Measurements from ENCODE around the gene UVRAG. TPM values are rescaled to one million over a fixed set of nuclear protein-coding genes. Genes with fewer than 3 reads are reported as not detected.
"Not testable (repeated sequence)": the region's sequence is repeated elsewhere in the genome, so short reads cannot be mapped to it uniquely, and the experiment has no call there.

Gene UVRAG
- total RNA-seq, 1 donor: 28.2 TPM

DNA sequence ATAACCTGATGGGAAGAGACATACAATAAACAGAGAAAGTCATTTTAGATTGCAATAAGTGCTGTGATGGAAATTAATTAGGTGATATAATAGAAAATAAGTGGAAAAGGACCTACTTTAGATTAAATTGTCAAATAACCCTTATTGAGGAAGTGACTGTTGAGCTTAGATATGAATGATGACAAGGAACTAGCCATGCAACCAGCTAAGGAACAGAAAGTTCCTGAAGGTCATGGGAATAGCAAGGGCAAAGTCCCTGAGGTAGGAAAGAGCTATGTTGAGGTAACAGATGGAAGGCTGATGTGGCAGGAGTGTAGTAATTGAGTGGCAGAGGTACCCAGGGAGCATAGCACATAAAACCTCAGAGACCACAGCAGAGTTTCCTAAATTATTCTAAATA, 256.1 kb downstream of the UVRAG start:
- no peak for DNase-seq (ENCODE audit: insufficient read length, low spot score, missing footprints)
- no peak overlapping the region for H2AFZ ChIP-seq (ENCODE audit: low read length)
- no peak overlapping the region for H3K4me3 ChIP-seq (ENCODE audit: insufficient read depth, low read length)
- no peaks in the 10 kb centered on the region for H3K9me3 ChIP-seq (ENCODE audit: low read depth, low read length)
- peaks cover 29% of the 10 kb centered on the region for H3K4me1 ChIP-seq (ENCODE audit: insufficient read depth, low read length)
- no peaks in the 10 kb centered on the region for H4K20me1 ChIP-seq (ENCODE audit: insufficient read depth, low read length)
- H3K27ac ChIP-seq (ENCODE audit: low read depth, low read length): no peak overlapping the region
- H3K36me3 ChIP-seq (ENCODE audit: insufficient read depth, low read length): no peaks in the 10 kb centered on the region
- no peaks in the 10 kb centered on the region for H3K79me2 ChIP-seq (ENCODE audit: insufficient read depth, low read length)
- TF ChIP-seq, protein P1, sequence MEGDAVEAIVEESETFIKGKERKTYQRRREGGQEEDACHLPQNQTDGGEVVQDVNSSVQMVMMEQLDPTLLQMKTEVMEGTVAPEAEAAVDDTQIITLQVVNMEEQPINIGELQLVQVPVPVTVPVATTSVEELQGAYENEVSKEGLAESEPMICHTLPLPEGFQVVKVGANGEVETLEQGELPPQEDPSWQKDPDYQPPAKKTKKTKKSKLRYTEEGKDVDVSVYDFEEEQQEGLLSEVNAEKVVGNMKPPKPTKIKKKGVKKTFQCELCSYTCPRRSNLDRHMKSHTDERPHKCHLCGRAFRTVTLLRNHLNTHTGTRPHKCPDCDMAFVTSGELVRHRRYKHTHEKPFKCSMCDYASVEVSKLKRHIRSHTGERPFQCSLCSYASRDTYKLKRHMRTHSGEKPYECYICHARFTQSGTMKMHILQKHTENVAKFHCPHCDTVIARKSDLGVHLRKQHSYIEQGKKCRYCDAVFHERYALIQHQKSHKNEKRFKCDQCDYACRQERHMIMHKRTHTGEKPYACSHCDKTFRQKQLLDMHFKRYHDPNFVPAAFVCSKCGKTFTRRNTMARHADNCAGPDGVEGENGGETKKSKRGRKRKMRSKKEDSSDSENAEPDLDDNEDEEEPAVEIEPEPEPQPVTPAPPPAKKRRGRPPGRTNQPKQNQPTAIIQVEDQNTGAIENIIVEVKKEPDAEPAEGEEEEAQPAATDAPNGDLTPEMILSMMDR (IDR thresholded peaks at IDR 0.05; ENCODE audit: extremely low read depth, low read depth, low read length): no peak
- no peaks in the 10 kb centered on the region for H3K27me3 ChIP-seq (ENCODE audit: insufficient read depth, low read length)
- H3K4me2 ChIP-seq (ENCODE audit: insufficient read depth, low read length): no peak overlapping the region

DNA sequence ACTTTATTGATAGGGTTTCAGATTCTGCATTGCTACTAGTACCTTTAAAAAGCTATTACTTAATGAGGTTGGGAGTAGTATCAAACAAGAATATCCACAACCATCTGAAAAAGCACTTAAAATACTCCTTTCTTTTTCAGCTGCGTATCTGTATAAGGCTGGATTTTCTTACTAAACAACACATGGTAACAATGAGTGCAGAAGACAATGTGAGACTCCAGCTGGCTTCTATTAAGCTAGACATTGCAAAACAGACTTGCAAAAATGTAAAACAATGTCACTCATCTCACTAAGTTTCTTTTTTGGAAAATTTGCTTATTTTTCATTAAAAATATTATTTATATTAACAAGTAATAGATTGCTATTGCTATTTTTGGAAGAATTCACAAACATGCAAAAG, 258.7 kb downstream of the UVRAG start:
- H3K79me2 ChIP-seq (ENCODE audit: insufficient read depth, low read length): no peaks in the 10 kb centered on the region
- H3K4me3 ChIP-seq (ENCODE audit: insufficient read depth, low read length): no peak overlapping the region
- H3K27me3 ChIP-seq (ENCODE audit: insufficient read depth, low read length): no peaks in the 10 kb centered on the region
- no peaks in the 10 kb centered on the region for H3K36me3 ChIP-seq (ENCODE audit: insufficient read depth, low read length)
- peak overlapping the region; percentile 63 for H3K4me2 ChIP-seq (ENCODE audit: insufficient read depth, low read length)
- TF ChIP-seq, protein P1 (IDR thresholded peaks at IDR 0.05; ENCODE audit: extremely low read depth, low read depth, low read length): no peak
- no peak overlapping the region for H3K27ac ChIP-seq (ENCODE audit: low read depth, low read length)
- H2AFZ ChIP-seq (ENCODE audit: low read length): no peak overlapping the region
- H3K9me3 ChIP-seq (ENCODE audit: low read depth, low read length): no peaks in the 10 kb centered on the region
- DNase-seq (ENCODE audit: insufficient read length, low spot score, missing footprints): peak; percentile 5
- peaks cover 36% of the 10 kb centered on the region for H3K4me1 ChIP-seq (ENCODE audit: insufficient read depth, low read length)
- no peaks in the 10 kb centered on the region for H4K20me1 ChIP-seq (ENCODE audit: insufficient read depth, low read length)

DNA sequence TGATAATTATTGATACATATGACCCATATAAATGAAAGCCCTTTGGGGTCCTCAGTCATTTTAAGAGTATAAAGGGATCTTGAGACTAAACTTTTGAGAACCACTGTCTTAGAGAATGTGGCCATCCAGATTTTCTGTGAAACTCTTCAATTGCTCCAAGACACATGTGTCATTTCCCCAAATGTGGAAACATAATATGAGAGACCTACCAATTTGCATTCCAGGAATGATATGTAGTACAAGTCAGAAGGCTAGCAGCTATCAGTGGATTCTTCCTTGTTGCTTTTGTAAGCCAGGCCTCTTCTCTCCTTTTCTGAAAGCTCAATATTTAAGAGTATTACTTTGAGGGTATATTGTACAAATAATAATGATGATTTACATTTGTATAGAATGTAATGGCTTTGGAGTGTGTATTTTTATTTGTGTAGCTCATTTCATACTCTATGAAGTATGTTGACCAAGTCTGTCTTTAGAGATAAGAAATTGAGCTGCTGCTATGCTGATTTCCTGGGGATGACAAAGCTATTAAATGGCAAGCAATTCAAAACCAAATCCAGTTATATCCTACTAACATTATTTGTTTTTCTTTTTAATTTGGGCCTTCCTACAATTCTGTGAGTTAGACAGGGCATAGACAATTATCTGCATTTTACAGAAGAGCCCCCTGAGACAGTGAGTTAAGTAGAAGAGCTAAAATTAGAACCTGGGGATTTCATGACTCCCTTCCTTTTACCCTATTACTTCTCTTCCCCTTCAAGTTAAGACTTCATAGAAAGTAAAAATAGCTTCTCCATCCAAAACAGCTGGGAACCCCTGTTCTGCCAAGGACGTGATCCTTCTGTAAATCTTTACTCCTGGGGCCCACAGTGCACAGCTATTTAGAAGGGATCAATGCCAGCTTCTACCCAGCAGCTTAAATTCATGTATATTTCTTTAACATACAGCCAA, 259.4 kb downstream of the UVRAG start:
- peak overlapping the region; percentile 41 for H3K27ac ChIP-seq (ENCODE audit: low read depth, low read length)

DNA sequence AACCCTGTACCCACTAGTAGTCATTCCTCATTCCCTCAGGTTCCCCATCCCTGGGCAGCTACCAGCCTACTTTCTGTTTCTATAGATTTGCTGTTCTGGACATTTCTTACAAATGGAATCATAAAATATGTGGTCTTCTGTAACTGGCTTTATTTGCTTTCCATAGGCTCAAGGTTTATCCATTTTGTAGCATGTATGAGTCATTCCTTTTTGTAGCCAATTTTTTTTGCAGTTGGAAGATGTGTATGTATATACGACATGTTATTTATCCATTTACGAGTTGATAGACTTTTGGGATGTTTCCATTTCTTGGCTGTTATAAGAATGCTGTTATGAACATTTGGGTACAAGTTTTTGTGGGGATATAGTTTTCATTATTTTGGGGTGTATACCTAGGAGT, 260.7 kb downstream of the UVRAG start:
- Histone ChIP-seq H2AFZ (ENCODE audit: low read length) (no peak overlapping the region), H3K4me2 (ENCODE audit: insufficient read depth, low read length) (no peak overlapping the region), H3K9me3 (ENCODE audit: low read depth, low read length) (no peaks in the 10 kb centered on the region), H3K36me3 (ENCODE audit: insufficient read depth, low read length) (no peaks in the 10 kb centered on the region), H3K4me1 (ENCODE audit: insufficient read depth, low read length) (peaks cover 36% of the 10 kb centered on the region), H3K4me3 (ENCODE audit: insufficient read depth, low read length) (no peak overlapping the region), H3K27me3 (ENCODE audit: insufficient read depth, low read length) (no peaks in the 10 kb centered on the region), H4K20me1 (ENCODE audit: insufficient read depth, low read length) (no peaks in the 10 kb centered on the region), H3K79me2 (ENCODE audit: insufficient read depth, low read length) (no peaks in the 10 kb centered on the region), H3K27ac (ENCODE audit: low read depth, low read length) (no peak overlapping the region)
- TF ChIP-seq, protein P1 (IDR thresholded peaks at IDR 0.05; ENCODE audit: extremely low read depth, low read depth, low read length): no peak
- DNase-seq (ENCODE audit: insufficient read length, low spot score, missing footprints): no peak

More for the DNA sequence above, 259.4 kb downstream of the UVRAG start:
- Histone ChIP-seq H2AFZ (ENCODE audit: low read length) (no peak overlapping the region), H3K36me3 (ENCODE audit: insufficient read depth, low read length) (no peaks in the 10 kb centered on the region), H3K4me1 (ENCODE audit: insufficient read depth, low read length) (peaks cover 36% of the 10 kb centered on the region), H3K9me3 (ENCODE audit: low read depth, low read length) (no peaks in the 10 kb centered on the region), H3K27me3 (ENCODE audit: insufficient read depth, low read length) (no peaks in the 10 kb centered on the region), H3K4me3 (ENCODE audit: insufficient read depth, low read length) (no peak overlapping the region), H4K20me1 (ENCODE audit: insufficient read depth, low read length) (no peaks in the 10 kb centered on the region), H3K79me2 (ENCODE audit: insufficient read depth, low read length) (no peaks in the 10 kb centered on the region), H3K4me2 (ENCODE audit: insufficient read depth, low read length) (peak overlapping the region; percentile 63)
- DNase-seq (ENCODE audit: insufficient read length, low spot score, missing footprints): peak; percentile 69
- TF ChIP-seq, protein P1 (IDR thresholded peaks at IDR 0.05; ENCODE audit: extremely low read depth, low read depth, low read length): no peak

DNA sequence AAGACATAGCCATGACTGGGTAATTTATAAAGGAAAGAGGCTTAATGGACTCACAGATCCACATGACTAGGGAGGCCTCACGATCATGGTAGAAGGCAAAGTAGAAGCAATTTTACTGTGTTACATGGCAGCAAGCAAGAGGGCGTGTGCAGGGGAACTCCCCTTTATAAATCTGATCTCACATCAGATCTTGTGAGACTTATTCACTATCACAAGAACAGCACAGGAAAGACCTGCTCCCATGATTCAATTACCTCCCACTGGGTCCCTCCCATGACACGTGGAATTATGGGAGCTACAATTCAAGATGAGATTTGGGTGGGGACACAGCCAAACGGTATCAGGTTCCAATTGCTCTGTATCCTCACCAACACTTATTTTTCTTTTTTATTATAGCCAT, 261.2 kb downstream of the UVRAG start:
- not testable (repeated sequence) for H3K79me2 ChIP-seq (ENCODE audit: insufficient read depth, low read length); DNase-seq (ENCODE audit: insufficient read length, low spot score, missing footprints); H2AFZ ChIP-seq (ENCODE audit: low read length); H3K27ac ChIP-seq (ENCODE audit: low read depth, low read length); H3K4me2 ChIP-seq (ENCODE audit: insufficient read depth, low read length); H3K9me3 ChIP-seq (ENCODE audit: low read depth, low read length); H3K27me3 ChIP-seq (ENCODE audit: insufficient read depth, low read length); H4K20me1 ChIP-seq (ENCODE audit: insufficient read depth, low read length); H3K4me3 ChIP-seq (ENCODE audit: insufficient read depth, low read length); H3K36me3 ChIP-seq (ENCODE audit: insufficient read depth, low read length)
- peaks cover 36% of the 10 kb centered on the region for H3K4me1 ChIP-seq (ENCODE audit: insufficient read depth, low read length)

All from osteoblast (primary cell).